ENCODE results near the gene PLCD3. TPM values are rescaled to one million over a fixed set of nuclear protein-coding genes. Genes with fewer than 3 reads are reported as not detected.

The PLCD3 gene
- total and polyA plus RNA-seq, 10 of the 15 experiments (the other 5 are each of a cell fraction or from before 2014, with no cell fraction given), result 0.02 to 1.6 (median 0.44) TPM

DNA sequence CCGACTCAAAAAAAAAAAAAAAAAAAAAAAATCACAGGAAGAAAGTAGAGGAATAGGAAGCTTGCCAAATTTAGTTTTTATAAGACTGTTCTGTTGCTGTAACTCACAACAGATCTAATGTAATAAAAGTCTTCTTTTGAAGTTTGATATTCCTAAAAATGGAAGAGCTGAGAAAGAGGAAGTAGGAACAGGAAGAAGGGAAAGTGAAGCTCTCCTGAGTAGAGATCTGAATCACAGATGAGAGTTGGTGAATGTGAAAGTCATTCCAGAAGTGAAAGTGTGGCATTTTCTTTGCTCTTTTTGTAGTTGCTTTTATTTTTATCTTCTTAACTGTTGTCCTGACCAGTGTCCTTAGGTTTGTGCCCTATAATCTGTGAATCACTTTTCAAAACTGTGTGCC, 69.1 kb downstream of the PLCD3 start (continued):
- TF ChIP-seq ZNF274 (IDR thresholded peaks at IDR 0.05; ENCODE audit: insufficient read depth, insufficient read length) (no peak), SPI1 (IDR thresholded peaks at IDR 0.05; ENCODE audit: borderline replicate concordance, insufficient read depth, low read depth, low read length) (peak; percentile 95), RELA (IDR thresholded peaks at IDR 0.05; ENCODE audit: borderline replicate concordance, partially characterized antibody) (no peak), SMAD1 (IDR thresholded peaks at IDR 0.05; ENCODE audit: low read depth, partially characterized antibody) (no peak)

DNA sequence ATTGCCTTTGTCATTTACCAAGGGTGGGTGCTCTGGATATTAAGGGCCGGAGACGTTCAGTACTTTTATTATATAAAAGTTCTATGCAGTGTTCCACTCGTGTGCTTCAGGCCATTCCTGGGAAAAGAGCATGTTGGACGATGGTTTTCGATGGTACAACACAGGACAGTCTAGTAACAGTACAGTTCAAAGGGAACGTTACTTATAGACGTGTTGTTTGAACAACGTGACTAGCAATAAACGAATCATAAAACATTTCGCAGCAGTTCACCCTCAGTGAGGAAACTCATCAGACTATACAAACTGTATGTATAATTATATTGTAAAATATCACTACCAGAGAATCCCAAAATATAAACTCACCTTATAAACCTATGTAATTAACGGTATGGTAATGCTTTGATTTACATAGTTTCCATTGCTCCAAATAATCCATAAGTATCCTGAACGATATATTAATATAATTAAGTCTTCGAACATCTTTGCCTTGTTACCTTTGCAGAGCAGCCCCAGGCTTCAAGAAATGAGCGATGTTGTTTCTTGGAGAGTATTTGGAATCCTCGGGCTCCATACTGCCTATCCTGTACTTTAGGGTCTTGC, 70.6 kb downstream of the PLCD3 start:
- H3K9me3 ChIP-seq (replicated peaks; ENCODE audit: control insufficient read depth, insufficient read depth, low read length), result no peaks in the 10 kb centered on the region
- ATAC-seq, result no peak
- no peak for DNase-seq (ENCODE audit: low read depth, low spot score)
- ChIA-PET SMC1A (ENCODE audit: uncharacterized antibody, unreplicated experiment) (interaction anchor here (0.9 to 5.0 kb wide), 11 partner anchors 10 to 164 kb away, joined by 3 to 38 read pairs (median 4); partner anchors contain the start of gene DCAKD), RAD21 (ENCODE audit: unreplicated experiment) (interaction anchor here (0.9 to 5.9 kb wide), 10 partner anchors 11 to 283 kb away, joined by 3 to 49 read pairs (median 4); partner anchors contain the start of genes ACBD4 and DCAKD), POLR2A (interaction anchor here (0.6 to 6.0 kb wide), 13 partner anchors 9 to 430 kb away, joined by 3 to 119 read pairs (median 5); partner anchors contain the start of genes ACBD4, DCAKD and HEXIM2), CTCF (interaction anchor here (1.0 to 4.6 kb wide), 8 partner anchors 10 to 88 kb away, joined by 3 to 35 read pairs (median 8); partner anchors contain the start of genes ACBD4 and DCAKD)
- peaks cover 72% of the 10 kb centered on the region for H3K79me2 ChIP-seq (ENCODE audit: control insufficient read depth, insufficient read depth, low read length)
- H3K9ac ChIP-seq (ENCODE audit: control insufficient read depth, insufficient read depth, low read length), result peak overlapping the region; percentile 99
- no peak for FAIRE-seq
- TF ChIP-seq POLR2AphosphoS5 (IDR thresholded peaks at IDR 0.05; ENCODE audit: low read length) (peak; percentile 55; the same call in 1 of the 2 replicates), ETV6 (conservative IDR thresholded peaks at IDR 0.05 in 1 of 2, IDR thresholded peaks at IDR 0.05 in 1 of 2; ENCODE audit: borderline replicate concordance in 1 of 2, low read depth in 1 of 2) (no peak)
- peak overlapping the region; percentile 95 for H3K4me2 ChIP-seq (ENCODE audit: control insufficient read depth, insufficient read depth)
- peak overlapping the region; percentile 83 for H3K4me3 ChIP-seq
- TSS peak; percentile 88 for BruUV-seq (replicated peaks)
- in situ Hi-C loops (cut with MboI), result no loop called here
- intact Hi-C loops (cut with micrococcal nuclease; ENCODE audit: unreplicated experiment), result loop anchor here (2.0 kb wide), 1 partner anchor 15 kb away; no protein-coding TSS in a partner anchor
- WGBS (ENCODE audit: insufficient coverage, insufficient replicate concordance, low lambda C conversion rate, missing lambda C conversion rate), result 2% methylated on average over 15 of the region's 15 CpGs
- peak overlapping the region; percentile 98 for H3K27ac ChIP-seq (ENCODE audit: control insufficient read depth, insufficient read depth)
- H3K36me3 ChIP-seq (ENCODE audit: control insufficient read depth in 2 of 2, insufficient read depth in 2 of 2, low read length in 1 of 2), result peaks cover 0 to 4% of the 10 kb centered on the region in 2 experiments; a peak in 2 of 4 replicates
- H3K4me1 ChIP-seq (ENCODE audit: control insufficient read depth, insufficient read depth, low read length), result peaks cover 10% of the 10 kb centered on the region
- H3K27me3 ChIP-seq (replicated peaks in 1 of 2; ENCODE audit: control insufficient read depth in 2 of 2, insufficient read depth in 2 of 2, low read length in 1 of 2), result no peaks in the 10 kb centered on the region
- H2AFZ ChIP-seq (ENCODE audit: control insufficient read depth, low read depth, low read length), result peak overlapping the region; percentile 99
- no peaks in the 10 kb centered on the region; the same call in 1 of the 2 replicates for H4K20me1 ChIP-seq (ENCODE audit: control insufficient read depth, insufficient read depth)
